8988T (cell line): ENCODE results near the gene PTH1R.

Source experiments
- DNase-seq: peaks from one replicate; pipeline ENCODE4 v3.0.0; 2011

Gene PTH1R

DNA sequence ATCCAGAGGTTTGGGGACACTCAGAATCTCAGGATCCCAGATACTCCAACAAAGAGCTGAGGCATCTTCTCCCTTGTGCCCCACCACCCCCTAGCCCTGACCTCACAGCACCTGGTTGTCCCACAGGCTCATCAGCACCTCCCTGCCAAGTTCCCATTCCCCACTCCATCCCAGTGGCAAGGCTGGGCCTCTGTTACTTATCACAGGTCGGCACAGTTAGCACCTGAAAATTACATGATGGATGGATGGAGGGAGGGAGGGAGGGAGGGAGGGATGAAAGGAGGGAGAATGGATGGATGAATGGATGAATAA, 27.1 kb upstream of the PTH1R start:
- no peak for DNase-seq

DNA sequence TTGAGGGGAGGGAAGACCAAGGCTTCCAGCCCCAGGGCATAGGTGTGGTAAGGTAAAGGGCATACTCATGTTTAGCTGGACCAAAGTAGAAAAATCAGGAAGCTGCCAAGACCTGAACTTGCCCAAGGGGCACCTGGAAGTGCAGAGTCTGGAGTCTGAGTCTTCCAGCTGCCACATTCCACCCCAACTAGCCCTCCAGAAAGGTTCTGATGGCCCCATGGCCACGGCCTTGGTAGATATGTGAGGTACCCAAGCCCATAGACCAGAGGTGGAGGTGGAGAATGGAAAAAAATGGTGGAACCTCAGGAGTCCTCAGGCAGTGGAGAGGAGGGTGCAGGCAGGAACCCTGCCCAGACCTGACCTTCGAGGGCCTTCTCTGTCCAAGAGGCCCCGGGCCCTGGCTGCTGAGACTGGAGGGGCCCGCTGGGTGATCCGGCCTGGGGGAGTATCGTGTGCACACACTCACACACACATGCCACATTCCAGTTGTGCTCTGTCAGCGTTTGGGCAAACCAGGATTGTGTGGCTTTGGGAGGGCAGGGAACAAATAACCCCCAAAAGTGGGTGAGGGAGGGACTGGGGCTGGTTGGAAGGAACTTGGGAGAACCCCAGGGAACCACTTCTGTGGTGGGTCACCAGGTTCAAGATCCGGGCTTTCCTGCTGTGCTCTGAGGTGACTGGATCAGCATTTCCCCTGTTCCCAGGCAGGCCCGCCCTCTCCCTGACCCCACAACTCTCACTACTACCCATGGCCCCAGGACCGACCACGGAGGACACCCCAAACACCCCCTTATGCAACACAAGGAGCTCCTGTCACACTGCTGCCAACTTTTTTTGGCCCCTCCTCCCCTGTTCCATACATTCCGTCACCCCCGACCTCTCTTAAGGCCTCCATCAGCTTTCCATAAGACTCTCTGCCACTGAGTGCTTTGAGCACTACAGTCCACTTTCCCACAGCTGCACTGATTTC, 25.9 kb upstream of the PTH1R start:
- DNase-seq, result no peak

DNA sequence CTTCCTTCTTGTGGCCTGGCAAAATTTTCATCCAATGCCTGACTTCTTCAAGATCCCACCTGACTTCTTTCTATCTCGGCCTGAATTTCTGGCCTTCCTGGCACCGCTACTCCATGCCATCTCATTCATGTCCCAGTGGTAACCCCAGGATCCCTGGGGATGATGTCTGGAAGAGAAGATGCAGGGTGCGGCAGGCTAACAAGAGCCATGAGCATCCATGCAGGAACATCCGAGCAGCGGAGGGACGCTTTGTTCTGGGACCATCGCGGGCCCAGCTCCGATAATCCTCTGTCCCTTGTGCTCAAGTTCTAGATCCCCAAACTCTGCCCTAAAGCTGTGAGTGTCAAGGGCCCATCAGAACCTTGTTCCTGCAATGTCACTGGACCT, 25.2 kb upstream of the PTH1R start:
- no peak for DNase-seq

- DNase-seq, result no peak
Observed at GRCh38 chr3:46852839-46853355, 24.6 kb upstream of the PTH1R start.

- no peak for DNase-seq
Observed at GRCh38 chr3:46853441-46854415, 23.8 kb upstream of the PTH1R start.

GRCh38 chr3:46854555-46854991, 22.9 kb upstream of the PTH1R start:
- DNase-seq, result no peak

DNA sequence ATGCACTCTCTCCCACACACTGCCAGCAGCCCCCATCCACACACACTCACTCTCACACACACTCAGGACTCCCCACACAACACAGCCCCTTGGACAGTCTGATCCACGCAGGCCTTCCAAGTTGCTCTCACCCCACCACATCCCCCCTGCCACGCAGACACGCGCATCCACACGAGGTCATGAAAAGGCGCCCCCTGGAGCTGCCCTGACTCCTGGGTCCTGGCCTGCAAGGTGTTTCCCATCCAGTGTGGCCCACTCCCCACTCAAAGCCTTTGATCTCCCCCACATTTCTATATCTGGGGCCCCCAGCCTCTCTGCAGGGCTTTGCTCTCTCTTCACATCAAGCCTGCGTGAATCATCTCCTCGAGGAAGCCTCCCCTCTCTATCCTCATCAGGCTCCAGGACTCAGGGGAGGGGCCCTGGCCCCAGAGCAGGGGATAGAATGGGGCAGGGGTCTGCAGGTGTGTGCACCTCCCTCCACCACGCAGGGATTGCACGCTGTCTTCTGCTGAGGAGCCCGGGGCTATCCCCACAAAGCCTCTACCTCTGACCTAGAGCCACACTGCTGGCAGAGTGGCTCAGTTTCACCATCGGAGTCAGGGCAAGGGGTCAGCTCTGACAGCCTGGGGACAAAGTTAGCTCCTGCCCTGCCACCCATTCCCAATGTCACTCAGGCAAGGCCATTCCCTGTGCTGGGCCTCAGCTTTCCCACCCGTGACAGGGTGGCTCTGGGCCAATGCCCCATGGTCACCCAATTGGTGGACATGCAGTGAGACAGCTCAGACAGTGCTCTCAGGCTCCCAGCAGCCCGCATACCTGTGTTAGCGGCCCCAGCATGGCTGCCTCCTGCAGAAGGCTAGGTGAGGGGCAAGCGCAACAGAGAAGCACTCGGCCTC, 20.7 kb upstream of the PTH1R start:
- DNase-seq, result no peak

DNA sequence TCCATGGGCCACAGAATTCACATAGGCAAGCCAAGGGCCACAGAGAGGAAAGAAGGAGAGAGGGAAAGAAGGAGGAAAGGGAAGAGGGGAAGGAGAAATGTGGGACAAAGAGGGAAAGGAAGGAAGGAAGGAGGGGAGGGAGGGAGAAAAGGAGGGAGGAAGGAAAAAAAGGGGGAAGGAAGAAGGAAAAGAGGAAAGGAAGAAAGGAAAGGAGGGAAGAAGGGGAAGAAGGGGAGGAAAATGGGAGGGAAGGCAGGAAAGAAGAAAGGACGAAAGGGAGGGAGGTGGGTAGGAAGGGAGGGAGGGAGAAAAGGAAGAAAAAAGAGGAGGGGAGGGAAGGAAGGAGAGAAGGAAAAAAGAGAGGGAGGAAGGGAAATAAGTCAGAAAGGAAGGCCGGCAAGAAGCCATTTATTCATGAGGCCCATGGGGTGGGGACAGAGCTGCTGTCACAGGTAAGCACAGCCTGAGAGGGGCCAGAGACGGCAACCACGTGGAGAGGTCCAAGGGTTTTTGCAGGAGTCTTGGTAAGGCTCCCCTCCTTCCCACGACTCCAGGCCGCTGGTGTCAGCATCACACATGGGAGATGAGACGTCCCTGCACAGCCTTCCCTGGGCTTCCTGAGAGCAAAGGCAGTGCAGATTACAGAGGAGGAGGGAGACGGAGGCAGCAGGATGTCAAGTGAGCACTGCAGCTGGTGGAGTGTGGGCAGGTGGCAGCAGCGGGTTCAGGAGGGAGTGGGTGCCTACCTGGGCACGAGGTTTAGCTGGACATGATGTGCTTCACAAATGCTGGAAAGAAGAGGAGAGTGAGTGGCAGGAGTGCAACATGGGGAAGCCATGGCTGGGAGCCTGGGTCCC, 19.8 kb upstream of the PTH1R start:
- DNase-seq, result no peak

DNA sequence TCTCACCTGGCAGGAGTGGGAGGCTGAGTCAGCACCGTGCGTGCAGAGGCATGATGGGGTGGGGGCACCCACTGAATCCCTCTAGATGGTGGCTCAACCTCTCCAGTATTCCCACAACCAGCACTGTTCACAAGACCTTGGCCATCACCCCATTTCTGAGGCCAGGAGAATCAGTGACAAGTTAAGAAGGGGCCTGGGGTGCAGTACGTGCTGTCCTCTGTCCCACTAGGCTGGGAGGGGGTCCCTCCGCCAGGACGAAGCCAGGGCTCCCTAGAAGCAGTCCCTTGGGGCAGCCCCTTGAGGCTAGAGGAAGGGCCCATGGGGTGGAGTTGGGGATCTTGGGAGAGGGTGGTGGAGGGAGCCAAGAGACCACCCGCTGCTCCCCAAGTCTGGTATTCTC, 19.1 kb upstream of the PTH1R start:
- no peak for DNase-seq

- no peak for DNase-seq
Observed at GRCh38 chr3:46859001-46859710, 18.4 kb upstream of the PTH1R start.

DNA sequence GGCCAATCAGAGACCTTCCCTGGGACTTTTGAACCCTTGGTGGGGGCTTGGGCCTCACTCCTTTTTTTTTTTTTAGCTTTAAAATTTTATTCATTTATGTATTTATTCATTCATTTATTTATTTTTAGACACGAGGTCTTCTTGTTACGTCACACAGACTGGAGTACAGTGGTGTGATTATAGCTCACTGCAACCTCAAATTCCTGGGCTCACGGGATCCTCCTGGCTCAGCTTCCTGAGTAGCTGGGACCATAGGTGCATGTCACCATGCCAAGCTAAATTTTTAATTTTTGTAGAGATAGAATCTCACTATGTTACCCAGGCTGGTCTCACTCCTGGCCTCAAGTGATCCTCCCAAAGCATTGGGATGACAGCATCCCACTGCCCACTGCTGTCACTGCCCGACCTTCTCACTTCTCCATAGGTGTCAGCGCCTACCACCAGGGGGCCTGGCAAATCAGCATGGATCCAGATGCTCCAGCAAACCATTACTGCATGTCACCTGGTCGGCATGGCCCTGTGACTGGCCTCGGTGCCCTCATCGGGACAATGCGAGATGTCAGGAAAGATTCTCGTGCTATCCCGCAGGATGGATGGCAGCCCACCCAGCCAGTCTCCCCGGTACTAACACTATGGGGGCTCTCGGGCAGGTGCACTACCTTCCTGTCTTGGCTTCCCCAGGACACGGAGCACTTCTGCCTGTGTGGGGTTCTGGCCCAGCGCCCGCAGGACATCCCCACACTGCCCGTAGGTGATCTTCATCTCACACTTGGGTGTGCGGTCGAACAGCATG, 17.3 kb upstream of the PTH1R start:
- DNase-seq, result no peak

DNA sequence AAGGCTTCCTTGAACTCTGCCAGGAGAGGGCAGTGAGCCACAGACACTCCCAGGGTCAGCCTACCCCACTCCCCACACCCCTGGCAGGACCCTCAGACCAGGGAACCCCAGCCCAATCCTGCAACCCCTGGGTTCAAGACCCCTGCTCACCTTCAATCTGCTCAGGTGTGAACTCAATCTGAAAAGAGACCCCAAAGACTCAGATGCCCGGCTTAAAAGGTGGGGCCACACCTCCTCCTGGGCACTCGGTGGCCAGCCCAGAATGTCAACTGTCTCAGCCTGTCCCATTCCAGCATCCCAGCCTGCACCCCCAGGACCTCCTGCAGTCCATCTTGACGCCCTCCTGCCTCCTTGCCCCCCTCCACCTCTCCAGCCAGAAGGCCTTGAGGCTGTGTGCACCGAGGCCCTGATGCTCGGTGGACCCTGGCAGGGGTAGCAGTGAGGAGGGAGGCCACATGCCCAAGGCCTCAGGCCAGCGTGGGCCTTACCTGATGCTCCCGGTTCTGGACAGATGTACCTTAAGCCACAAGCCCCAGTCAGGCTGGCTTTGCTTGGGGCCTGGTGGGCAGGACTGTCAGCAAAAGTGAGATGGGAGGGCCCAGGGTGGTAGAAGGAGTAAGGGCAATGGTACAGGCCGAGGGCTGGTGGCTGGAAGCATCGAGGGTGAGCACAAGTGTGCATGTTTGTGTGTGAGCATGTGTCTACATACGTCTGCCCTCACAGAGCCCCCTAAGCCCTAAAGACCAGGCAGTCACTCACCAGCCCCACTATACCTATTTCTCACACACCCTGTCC, 16.5 kb upstream of the PTH1R start:
- no peak for DNase-seq

DNA sequence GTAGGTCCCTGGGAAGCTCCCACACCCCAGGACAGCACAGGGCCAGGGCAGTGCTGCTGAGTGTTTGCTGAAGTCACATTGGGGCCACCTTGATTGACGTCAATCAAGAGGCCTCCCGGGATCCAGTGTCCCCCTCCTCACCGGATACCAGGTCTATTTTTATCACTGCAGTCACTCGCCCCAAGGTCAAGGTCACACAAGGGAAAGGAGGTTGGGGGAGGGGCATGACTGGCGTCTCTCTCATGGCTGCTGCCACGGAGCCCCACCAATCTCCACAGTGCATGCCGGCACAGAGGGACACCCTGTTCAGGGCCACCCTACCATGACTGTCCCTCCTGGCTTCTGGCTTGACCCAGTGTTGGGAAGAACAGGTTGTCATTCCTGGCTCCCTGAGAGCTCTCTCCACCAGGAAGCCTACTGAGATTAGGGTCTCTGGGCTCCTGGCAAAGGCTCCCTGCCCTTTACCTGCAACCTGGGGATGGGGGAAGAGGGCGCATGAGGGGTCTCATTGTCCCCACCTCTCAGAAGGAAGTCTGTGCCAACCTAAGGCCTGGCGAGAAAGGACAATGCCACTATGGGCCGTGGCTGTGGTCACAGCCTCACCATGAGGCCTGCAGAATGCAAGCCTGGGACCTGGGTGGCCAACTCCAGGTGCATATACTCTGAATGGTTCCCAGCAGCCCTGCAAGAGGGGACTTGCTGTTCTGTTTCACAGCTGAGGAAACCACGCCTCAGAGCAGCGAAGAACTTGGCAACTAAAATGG, 15.7 kb upstream of the PTH1R start:
- no peak for DNase-seq

DNA sequence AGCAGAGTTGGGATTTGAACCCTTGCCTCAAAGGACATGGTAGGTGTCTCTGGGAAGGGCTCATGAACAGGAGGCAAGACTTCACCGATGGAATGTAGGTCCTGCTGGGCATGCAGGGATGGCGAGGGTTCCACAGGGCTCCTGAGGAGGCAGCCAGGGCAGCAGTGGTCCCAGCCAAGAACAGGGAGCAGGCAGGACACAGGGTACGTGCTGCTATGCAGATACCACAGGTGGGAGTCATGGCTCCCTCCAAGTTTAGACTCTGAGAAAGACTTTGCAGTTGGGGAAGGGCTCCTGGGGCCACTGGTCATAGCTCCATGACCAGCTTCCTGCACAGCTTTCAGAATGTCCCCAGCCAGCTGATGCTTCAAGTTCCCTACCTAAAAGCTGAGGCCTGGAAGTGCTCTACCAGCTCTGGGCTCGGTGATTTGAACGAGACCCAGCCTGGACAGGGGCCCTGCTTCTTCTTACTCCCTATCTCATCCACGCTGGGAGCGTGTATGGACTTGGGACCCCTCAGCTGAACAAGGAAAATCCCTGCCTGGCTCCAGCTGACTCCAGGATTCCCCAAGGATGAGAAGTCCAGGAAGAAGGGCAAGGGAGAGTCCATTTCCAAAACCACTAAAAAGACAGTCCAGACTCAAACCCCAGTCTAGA, 15.0 kb upstream of the PTH1R start:
- no peak for DNase-seq

DNA sequence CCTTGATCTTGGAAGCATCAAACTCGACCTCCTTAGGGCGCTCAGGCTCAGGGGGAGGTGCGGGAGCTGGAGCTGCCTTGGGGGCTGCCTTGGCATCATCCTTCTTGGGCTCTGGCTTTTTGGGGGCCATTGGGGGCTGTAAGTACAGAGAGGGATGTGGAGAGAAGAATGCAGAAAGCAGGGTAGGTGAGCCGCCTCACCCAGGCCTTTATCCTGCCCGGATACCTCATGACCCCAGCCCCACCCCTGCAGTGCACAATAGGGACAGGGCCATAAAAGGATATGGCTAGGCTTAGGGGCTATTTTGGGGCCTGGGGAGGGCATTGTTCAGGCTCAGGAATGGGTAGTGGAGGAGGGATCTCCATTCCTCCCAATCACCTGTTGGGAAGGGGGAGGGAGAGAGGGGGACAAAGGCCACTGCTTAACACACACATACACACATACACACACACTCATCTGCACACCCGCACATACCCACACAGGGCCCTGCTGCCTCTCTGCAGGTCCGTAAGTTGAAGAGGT, 14.2 kb upstream of the PTH1R start, which contains the start of gene MYL3:
Gene MYL3 (minus strand): TSS at position 184 of the 522 bp plus-strand sequence. CDS start 54 bp downstream, at position 130.
- no peak for DNase-seq

- DNase-seq, result peak; percentile 6
Observed at GRCh38 chr3:46864061-46864881, 13.2 kb upstream of the PTH1R start.
